AG09309 (cell line): Measurements from ENCODE around the gene VAT1.

Experiments
- DNase-seq: peaks from one replicate; pipeline ENCODE4 v3.0.0-alpha.2; 2010; ENCODE audit warnings: low read depth
- H3K4me3 ChIP-seq: 2 replicates; pipeline ENCODE4 v1.5.1; 2011; ENCODE audit warnings: mild to moderate bottlenecking, low read depth, low read length, moderate library complexity; ENCODE audit not compliant: control insufficient read depth
- CTCF ChIP-seq: IDR thresholded peaks from 2 replicates; pipeline ENCODE4 v1.5.1; 2011; ENCODE audit warnings: mild to moderate bottlenecking, low read depth, low read length, inconsistent platforms; ENCODE audit not compliant: insufficient read depth, control insufficient read depth; ENCODE audit errors: missing control alignments

Gene VAT1

GRCh38 chr17:43021741-43022512 lies at the start of gene VAT1:
TSS of gene VAT1 (minus strand) at chr17:43022385. CDS start at chr17:43022322, 63 bp downstream.
- no peak for TF ChIP-seq CTCF
- no peak for DNase-seq
- peak within 1 kb of the TSS; percentile 93 for H3K4me3 ChIP-seq

GRCh38 chr17:43070872-43071271 lies 48.7 kb upstream of the VAT1 start:
- H3K4me3 ChIP-seq = no peak overlapping the region
- DNase-seq = no peak
- no peak for TF ChIP-seq CTCF

- DNase-seq = no peak
- no peak for TF ChIP-seq CTCF
- H3K4me3 ChIP-seq = no peak overlapping the region
These were observed 48.1 kb upstream of the VAT1 start for GRCh38 chr17:43070257-43070656.

- H3K4me3 ChIP-seq = no peak overlapping the region
- no peak for DNase-seq
- TF ChIP-seq CTCF = no peak
These were observed 47.2 kb upstream of the VAT1 start for GRCh38 chr17:43069368-43069898.

GRCh38 chr17:43068570-43069367 lies 46.6 kb upstream of the VAT1 start:
- no peak for DNase-seq
- no peak overlapping the region for H3K4me3 ChIP-seq
- TF ChIP-seq CTCF = no peak

GRCh38 chr17:43062984-43063638 lies 40.9 kb upstream of the VAT1 start:
- DNase-seq = no peak

More at GRCh38 chr17:43062984-43063638, 40.9 kb upstream of the VAT1 start:
- H3K4me3 ChIP-seq = no peak overlapping the region
- TF ChIP-seq CTCF = no peak
